Vagina (tissue), 2 donors: ENCODE results near the gene AHCYL1.

Experiments
- POLR2A ChIP-seq, 2 donors: fragments of 450-650 bp; IDR thresholded peaks; one replicate each; pipeline ENCODE4 v1.6.1; 2017; ENCODE audit warnings: antibody characterized with exemption in 2 of 2, mild to moderate bottlenecking in 2 of 2, moderate library complexity in 2 of 2
- TF ChIP-seq, protein P1 (sequence below), 3 experiments: fragments of 450-650 bp in 2 of 3; fragments of 200-600 bp in 1 of 3; sonication (generic) in 1 of 3; IDR thresholded peaks; one replicate each; pipeline ENCODE4 v1.5.1; 2017 to 2019; ENCODE audit warnings: antibody characterized with exemption in 3 of 3, mild to moderate bottlenecking in 2 of 3, moderate library complexity in 2 of 3

DNA sequence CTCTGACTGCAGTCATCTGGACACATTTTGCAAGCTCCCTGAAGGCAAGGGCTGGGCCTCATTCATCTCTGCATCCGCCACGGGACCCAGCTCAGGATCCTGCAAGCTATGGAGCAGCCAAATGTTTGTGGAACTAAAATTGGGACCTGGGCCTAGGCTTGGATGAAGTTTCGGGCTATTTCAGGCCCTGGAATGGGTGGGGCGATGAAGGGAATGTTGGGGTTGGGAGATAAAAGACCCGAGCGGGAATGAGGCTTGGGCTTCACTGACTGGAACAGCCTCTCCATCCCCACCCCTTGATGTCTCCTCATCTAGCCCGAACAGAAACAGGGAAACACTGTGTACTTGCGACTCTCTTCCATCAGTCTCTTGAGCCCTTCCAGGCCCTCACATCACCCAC, 7.3 kb upstream of the AHCYL1 start:
- no peak for TF ChIP-seq POLR2A (IDR thresholded peaks at IDR 0.05)
- TF ChIP-seq, protein P1, sequence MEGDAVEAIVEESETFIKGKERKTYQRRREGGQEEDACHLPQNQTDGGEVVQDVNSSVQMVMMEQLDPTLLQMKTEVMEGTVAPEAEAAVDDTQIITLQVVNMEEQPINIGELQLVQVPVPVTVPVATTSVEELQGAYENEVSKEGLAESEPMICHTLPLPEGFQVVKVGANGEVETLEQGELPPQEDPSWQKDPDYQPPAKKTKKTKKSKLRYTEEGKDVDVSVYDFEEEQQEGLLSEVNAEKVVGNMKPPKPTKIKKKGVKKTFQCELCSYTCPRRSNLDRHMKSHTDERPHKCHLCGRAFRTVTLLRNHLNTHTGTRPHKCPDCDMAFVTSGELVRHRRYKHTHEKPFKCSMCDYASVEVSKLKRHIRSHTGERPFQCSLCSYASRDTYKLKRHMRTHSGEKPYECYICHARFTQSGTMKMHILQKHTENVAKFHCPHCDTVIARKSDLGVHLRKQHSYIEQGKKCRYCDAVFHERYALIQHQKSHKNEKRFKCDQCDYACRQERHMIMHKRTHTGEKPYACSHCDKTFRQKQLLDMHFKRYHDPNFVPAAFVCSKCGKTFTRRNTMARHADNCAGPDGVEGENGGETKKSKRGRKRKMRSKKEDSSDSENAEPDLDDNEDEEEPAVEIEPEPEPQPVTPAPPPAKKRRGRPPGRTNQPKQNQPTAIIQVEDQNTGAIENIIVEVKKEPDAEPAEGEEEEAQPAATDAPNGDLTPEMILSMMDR (IDR thresholded peaks at IDR 0.05), result no peak
